NB4 (cell line): ENCODE data around the gene ADK.

Source experiments
- DNase-seq: peaks from one replicate; pipeline ENCODE4 v3.0.0; 2010; ENCODE audit warnings: low read depth
- H3K4me3 ChIP-seq: one replicate; pipeline ENCODE4 v1.5.1; 2011; ENCODE audit warnings: mild to moderate bottlenecking, low read depth, low read length, moderate library complexity
- CTCF ChIP-seq: IDR thresholded peaks from one replicate; pipeline ENCODE4 v1.5.1; 2012; ENCODE audit warnings: low read depth, low read length
- MAX ChIP-seq: IDR thresholded peaks from 2 replicates; pipeline ENCODE4 v1.6.1; 2011; ENCODE audit warnings: low read depth, low read length
- MYC ChIP-seq: IDR thresholded peaks from 2 replicates; pipeline ENCODE4 v1.6.1; 2011; ENCODE audit warnings: low read depth, low read length
- POLR2A ChIP-seq: IDR thresholded peaks from 2 replicates; pipeline ENCODE4 v1.6.1; 2011; ENCODE audit warnings: mild to moderate bottlenecking; ENCODE audit not compliant: insufficient read length; ENCODE audit errors: extremely low read depth

The ADK gene

DNA sequence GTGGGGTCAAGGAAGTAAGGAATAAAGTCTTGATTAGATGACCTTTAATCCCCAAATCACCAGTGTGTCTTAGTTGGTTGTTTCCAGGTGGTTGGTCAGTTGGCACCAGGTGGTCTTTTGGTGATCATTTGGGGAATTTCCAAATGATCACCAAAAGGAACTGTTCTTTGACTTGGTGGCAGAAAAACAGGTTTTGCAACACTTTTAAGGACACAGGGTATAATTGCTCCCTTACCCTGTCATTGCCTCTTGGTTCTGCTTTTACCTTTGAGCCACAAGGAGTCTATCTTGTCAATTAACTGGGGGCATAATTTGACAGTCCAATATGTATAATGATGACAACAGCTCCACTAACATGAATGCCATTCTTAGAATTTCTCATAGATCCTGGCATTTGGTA, 104.2 kb downstream of the ADK start:
- H3K4me3 ChIP-seq: no peak overlapping the region
- DNase-seq: peak; percentile 57
- TF ChIP-seq CTCF (no peak), POLR2A (no peak), MAX (no peak)

DNA sequence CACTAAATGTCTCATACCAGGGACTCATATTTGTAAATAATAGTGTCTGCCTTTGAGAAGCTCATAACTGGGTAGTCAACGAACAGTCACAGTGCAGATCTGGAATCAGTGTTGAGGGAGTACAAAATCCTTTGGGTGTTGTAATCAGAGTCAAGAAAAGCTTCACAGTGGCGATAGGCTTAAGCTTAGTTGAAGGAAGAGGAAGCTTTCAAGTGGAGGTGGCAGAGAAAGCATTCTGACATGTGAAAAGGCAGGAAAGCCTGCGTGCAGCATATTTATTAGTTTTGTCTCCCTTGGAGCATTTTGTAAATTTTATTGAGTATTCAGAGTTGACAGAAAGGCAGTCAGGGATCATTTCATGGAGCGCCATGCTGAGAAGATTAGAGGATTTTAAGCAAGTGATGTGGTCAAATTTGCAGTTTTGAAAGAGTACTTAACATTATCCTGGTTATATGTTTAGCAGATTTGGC, 104.9 kb downstream of the ADK start:
- H3K4me3 ChIP-seq: no peak overlapping the region
- DNase-seq: peak; percentile 66
- TF ChIP-seq POLR2A (no peak), MAX (no peak), MYC (no peak)

DNA sequence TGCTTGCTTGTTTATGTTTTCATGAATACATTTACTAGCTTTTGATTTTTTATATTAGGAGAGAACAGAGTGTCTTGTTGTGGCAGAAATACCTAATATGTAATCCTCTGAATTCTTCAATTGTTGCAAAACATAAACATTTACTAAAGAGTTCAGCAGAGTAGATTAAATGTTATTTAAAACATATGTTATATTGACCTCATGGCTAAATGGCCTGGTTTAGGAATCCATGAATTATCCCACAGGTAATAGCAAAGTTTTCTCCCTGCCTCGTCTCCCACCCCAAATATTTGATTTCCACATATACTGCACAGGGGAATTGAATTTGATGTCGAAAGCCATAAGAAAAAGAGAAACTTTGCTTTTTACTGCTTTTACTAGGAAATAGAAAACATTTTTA, 111.8 kb downstream of the ADK start:
- TF ChIP-seq MYC (no peak), CTCF (no peak), POLR2A (no peak), MAX (no peak)
- DNase-seq: no peak
- H3K4me3 ChIP-seq: no peak overlapping the region

DNA sequence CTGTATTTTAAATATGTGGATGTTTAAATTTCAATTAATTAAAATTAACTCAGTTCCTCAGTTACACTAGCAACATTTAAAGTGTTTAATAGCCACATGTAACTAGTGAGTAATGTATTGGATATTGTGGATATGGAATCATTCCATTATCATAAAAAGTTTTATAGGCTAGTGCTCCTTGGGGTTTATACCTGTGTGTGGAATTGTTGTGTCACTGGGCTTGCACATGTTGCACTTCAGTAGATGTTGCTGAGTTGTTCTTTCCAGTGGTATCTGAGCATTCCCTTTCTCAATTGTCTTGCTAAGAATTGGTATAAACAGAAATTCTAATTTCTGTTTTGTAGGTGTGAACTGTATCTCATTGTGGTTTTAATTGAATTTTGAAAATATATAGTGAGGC, 113.0 kb downstream of the ADK start:
- TF ChIP-seq MYC (no peak), MAX (no peak), POLR2A (no peak), CTCF (no peak)
- DNase-seq: no peak
- no peak overlapping the region for H3K4me3 ChIP-seq

GRCh38 chr10:74272288-74272687, 121.3 kb downstream of the ADK start:
- TF ChIP-seq MAX (no peak), POLR2A (no peak), MYC (no peak), CTCF (no peak)
- H3K4me3 ChIP-seq: no peak overlapping the region
- DNase-seq: no peak

GRCh38 chr10:74275755-74276290, 124.8 kb downstream of the ADK start:
- TF ChIP-seq POLR2A (no peak), MYC (no peak), CTCF (no peak), MAX (no peak)
- no peak overlapping the region for H3K4me3 ChIP-seq
- DNase-seq: no peak
